ENCODE measurements around the gene ZNF326.
"Not testable (repeated sequence)": the region's sequence is repeated elsewhere in the genome, so short reads cannot be mapped to it uniquely, and the experiment has no call there.

The ZNF326 gene

GRCh38 chr1:89971600-89971999, 23.3 kb upstream of the ZNF326 start:
- DNase-seq = no peak

- no peak for DNase-seq
Measured at GRCh38 chr1:89972024-89972423, 22.9 kb upstream of the ZNF326 start.

GRCh38 chr1:89973471-89974127, 21.3 kb upstream of the ZNF326 start:
- no peak for DNase-seq

GRCh38 chr1:89974256-89974655, 20.7 kb upstream of the ZNF326 start:
- no peak for DNase-seq

- DNase-seq = peak; percentile 56
Measured at GRCh38 chr1:89974696-89975470, 20.0 kb upstream of the ZNF326 start.

GRCh38 chr1:89975540-89976125, 19.3 kb upstream of the ZNF326 start:
- DNase-seq = peak; percentile 70

GRCh38 chr1:89978755-89979154, 16.2 kb upstream of the ZNF326 start:
- DNase-seq = no peak

GRCh38 chr1:89980605-89981004, 14.3 kb upstream of the ZNF326 start:
- no peak for DNase-seq

- not testable (repeated sequence) for DNase-seq
Measured at GRCh38 chr1:89982846-89983245, 12.1 kb upstream of the ZNF326 start.

- not testable (repeated sequence) for DNase-seq
Measured at GRCh38 chr1:89984564-89985116, 10.3 kb upstream of the ZNF326 start.

GRCh38 chr1:89986020-89986419, 8.9 kb upstream of the ZNF326 start:
- DNase-seq = no peak

- DNase-seq = peak; percentile 84
Measured at GRCh38 chr1:89987159-89987819, 7.6 kb upstream of the ZNF326 start.

GRCh38 chr1:89989099-89989498, 5.8 kb upstream of the ZNF326 start:
- DNase-seq = no peak

GRCh38 chr1:89989799-89990198, 5.1 kb upstream of the ZNF326 start:
- no peak for DNase-seq

GRCh38 chr1:89990976-89991831, 3.7 kb upstream of the ZNF326 start:
- DNase-seq = no peak

- no peak for DNase-seq
Measured at GRCh38 chr1:89993541-89993940, 1.4 kb upstream of the ZNF326 start.

- no peak for DNase-seq
Measured at GRCh38 chr1:89994231-89994804, 592 bp upstream of the ZNF326 start.

- no peak for DNase-seq
Measured at GRCh38 chr1:89995598-89996449, 914 bp downstream of the ZNF326 start.

GRCh38 chr1:89996450-89997110, 1.7 kb downstream of the ZNF326 start:
- DNase-seq = no peak

- DNase-seq = not testable (repeated sequence)
Measured at GRCh38 chr1:89997152-89997551, 2.2 kb downstream of the ZNF326 start.
